SK-N-SH (cell line): ENCODE data around the gene SMYD3.

ENCODE experiments used
- EP300 ChIP-seq, 2 experiments: IDR thresholded peaks; 2 replicates each; pipeline versions ENCODE4 v1.4.0 to v1.6.1; 2012; ENCODE audit warnings: borderline replicate concordance in 1 of 2, low read depth in 1 of 2, low read length in 1 of 2
- EZH2phosphoT487 ChIP-seq: fragments of 200-600 bp; sonication (generic); IDR thresholded peaks from 2 replicates; pipeline ENCODE4 v1.6.1; 2017; ENCODE audit warnings: low read depth, mixed run types, mild to moderate bottlenecking, antibody characterized with exemption, moderate library complexity, borderline replicate concordance
- JUND ChIP-seq: IDR thresholded peaks from 2 replicates; pipeline ENCODE4 v1.4.0; 2012
- RCOR1 ChIP-seq: fragments of 150-350 bp; IDR thresholded peaks from 2 replicates; pipeline ENCODE4 v1.6.1; 2017; ENCODE audit warnings: antibody characterized with exemption, low read length
- RFX5 ChIP-seq: IDR thresholded peaks from 2 replicates; pipeline ENCODE4 v1.6.1; 2012; ENCODE audit warnings: mild to moderate bottlenecking, improper control_type of control experiment, low read length
- SMC3 ChIP-seq: IDR thresholded peaks from 2 replicates; pipeline ENCODE4 v1.6.1; 2012; ENCODE audit warnings: low read depth, low read length, improper control_type of control experiment
- TEAD4 ChIP-seq: IDR thresholded peaks from 2 replicates; pipeline ENCODE4 v1.4.0; 2012; ENCODE audit warnings: mild to moderate bottlenecking, borderline replicate concordance; ENCODE audit not compliant: insufficient read depth
- TF ChIP-seq, protein P1 (sequence below): fragments of 200-600 bp; sonication (generic); IDR thresholded peaks from 2 replicates; pipeline ENCODE4 v1.6.1; 2017; ENCODE audit warnings: antibody characterized with exemption, mild to moderate bottlenecking, moderate library complexity
- TF ChIP-seq, protein P2 (sequence below): IDR thresholded peaks from 2 replicates; pipeline ENCODE4 v1.6.1; 2012; ENCODE audit warnings: mild to moderate bottlenecking, low read depth, low read length, moderate library complexity

DNA sequence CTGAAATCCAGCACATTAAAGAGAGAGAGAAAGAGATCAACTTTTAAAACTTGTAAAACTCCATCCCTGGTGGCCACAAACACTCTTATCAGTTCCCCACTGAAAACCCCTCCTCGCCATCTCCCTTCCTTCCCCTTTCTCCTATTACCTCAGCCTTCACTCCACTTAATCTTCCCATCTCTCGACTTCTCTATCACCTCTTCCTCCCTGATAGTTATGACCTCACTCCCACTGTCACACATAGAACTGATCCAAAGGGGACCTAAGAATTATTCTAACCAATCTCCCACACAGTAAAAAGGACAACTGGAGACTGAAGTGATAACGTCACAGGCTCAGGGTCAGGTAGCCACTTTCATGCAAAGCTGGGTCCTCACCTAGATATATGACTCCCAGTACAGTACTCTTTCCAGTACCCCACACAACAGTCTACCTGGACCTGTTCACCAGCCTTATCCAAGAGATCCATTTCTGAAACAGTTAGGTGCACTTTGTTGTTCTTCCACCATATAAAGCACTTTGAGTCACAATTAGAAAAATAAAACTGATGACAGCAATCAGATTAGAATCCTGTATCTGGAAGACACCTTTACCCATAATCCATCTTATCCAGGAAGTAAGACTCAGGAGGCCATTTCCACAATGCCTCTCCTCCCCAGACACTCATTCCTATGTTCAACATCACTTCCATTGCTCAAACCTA is 324.8 kb downstream of the SMYD3 start:
- TF ChIP-seq, protein P1, sequence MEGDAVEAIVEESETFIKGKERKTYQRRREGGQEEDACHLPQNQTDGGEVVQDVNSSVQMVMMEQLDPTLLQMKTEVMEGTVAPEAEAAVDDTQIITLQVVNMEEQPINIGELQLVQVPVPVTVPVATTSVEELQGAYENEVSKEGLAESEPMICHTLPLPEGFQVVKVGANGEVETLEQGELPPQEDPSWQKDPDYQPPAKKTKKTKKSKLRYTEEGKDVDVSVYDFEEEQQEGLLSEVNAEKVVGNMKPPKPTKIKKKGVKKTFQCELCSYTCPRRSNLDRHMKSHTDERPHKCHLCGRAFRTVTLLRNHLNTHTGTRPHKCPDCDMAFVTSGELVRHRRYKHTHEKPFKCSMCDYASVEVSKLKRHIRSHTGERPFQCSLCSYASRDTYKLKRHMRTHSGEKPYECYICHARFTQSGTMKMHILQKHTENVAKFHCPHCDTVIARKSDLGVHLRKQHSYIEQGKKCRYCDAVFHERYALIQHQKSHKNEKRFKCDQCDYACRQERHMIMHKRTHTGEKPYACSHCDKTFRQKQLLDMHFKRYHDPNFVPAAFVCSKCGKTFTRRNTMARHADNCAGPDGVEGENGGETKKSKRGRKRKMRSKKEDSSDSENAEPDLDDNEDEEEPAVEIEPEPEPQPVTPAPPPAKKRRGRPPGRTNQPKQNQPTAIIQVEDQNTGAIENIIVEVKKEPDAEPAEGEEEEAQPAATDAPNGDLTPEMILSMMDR: no peak
- TF ChIP-seq EP300 (IDR thresholded peaks at IDR 0.05; ENCODE audit: borderline replicate concordance in 1 of 2, low read depth in 1 of 2, low read length in 1 of 2) (no peak), JUND (no peak), RCOR1 (no peak), SMC3 (no peak), TEAD4 (no peak), RFX5 (no peak), EZH2phosphoT487 (no peak)
- TF ChIP-seq, protein P2, sequence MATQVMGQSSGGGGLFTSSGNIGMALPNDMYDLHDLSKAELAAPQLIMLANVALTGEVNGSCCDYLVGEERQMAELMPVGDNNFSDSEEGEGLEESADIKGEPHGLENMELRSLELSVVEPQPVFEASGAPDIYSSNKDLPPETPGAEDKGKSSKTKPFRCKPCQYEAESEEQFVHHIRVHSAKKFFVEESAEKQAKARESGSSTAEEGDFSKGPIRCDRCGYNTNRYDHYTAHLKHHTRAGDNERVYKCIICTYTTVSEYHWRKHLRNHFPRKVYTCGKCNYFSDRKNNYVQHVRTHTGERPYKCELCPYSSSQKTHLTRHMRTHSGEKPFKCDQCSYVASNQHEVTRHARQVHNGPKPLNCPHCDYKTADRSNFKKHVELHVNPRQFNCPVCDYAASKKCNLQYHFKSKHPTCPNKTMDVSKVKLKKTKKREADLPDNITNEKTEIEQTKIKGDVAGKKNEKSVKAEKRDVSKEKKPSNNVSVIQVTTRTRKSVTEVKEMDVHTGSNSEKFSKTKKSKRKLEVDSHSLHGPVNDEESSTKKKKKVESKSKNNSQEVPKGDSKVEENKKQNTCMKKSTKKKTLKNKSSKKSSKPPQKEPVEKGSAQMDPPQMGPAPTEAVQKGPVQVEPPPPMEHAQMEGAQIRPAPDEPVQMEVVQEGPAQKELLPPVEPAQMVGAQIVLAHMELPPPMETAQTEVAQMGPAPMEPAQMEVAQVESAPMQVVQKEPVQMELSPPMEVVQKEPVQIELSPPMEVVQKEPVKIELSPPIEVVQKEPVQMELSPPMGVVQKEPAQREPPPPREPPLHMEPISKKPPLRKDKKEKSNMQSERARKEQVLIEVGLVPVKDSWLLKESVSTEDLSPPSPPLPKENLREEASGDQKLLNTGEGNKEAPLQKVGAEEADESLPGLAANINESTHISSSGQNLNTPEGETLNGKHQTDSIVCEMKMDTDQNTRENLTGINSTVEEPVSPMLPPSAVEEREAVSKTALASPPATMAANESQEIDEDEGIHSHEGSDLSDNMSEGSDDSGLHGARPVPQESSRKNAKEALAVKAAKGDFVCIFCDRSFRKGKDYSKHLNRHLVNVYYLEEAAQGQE: no peak
